Stimulated activated memory B cell treated with anti-CD40 and anti-IgM and Interleukin-4, amounts not matched to agents 10 μg/mL and 1 μg/mL and 100 μg/mL, for 72 hours (primary cell): ENCODE measurements around the gene KHK.

Experiments used
- ATAC-seq: fragments of 150-1000 bp; cut with Tn5 transposase; 2 replicates; pipeline ENCODE4 v1.10.0; 2021
- H3K27ac Mint-ChIP-seq: one replicate; pipeline ENCODE4 v1.8.0; 2022; ENCODE audit warnings: mild to moderate bottlenecking, mixed read lengths
- H3K27me3 Mint-ChIP-seq: one replicate; pipeline ENCODE4 v1.8.0; 2022; ENCODE audit warnings: mixed read lengths
- H3K36me3 Mint-ChIP-seq: one replicate; pipeline ENCODE4 v1.8.0; 2022; ENCODE audit warnings: mixed read lengths
- H3K4me1 Mint-ChIP-seq: one replicate; pipeline ENCODE4 v1.8.0; 2022; ENCODE audit warnings: mixed read lengths
- H3K4me3 Mint-ChIP-seq: one replicate; pipeline ENCODE4 v1.8.0; 2022; ENCODE audit warnings: mild to moderate bottlenecking, moderate library complexity, mixed read lengths
- H3K9me3 Mint-ChIP-seq: one replicate; pipeline ENCODE4 v1.8.0; 2022; ENCODE audit warnings: mixed read lengths

KHK gene

DNA sequence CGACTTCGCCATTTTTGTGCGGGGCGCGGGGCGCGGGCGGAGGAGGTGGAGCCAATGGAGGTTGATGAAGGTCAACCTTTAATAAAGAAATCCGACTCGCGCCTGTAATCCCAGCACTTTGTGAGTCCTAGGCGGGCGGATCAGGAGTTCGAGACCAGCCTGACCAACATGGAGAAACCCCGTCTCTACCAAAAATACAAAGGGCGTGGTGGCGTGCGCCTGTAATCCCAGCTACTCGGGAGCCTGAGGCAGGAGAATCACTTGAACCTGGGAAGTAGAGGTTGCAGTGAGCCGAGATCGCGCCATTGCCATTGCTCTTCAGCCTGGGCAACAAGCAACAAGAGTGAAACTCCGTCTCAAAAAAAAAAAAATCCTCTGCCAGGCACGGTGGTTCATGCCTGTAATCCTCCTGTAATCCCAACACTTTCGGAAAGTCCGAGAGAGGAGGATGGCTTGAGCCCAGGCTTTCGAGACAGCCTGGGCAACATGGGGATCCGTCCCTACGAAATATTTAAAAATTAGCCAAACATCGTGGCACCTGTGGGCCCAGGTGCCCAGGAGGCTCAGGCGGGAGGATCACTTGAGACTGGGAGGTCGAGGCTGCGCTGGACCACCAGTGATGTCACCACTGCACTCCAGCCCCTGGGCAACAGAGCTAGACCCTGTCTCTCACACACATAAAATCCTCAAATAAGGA is 48.4 kb downstream of the KHK start:
- peak overlapping the region; percentile 87 for H3K27ac Mint-ChIP-seq
- H3K4me1 Mint-ChIP-seq = peaks cover 13% of the 10 kb centered on the region
- H3K9me3 Mint-ChIP-seq = no peaks in the 10 kb centered on the region
- H3K4me3 Mint-ChIP-seq = peak overlapping the region; percentile 89
- no peaks in the 10 kb centered on the region for H3K27me3 Mint-ChIP-seq
- H3K36me3 Mint-ChIP-seq = peaks cover 31% of the 10 kb centered on the region
- no peak for ATAC-seq

GRCh38 chr2:27135478-27135955 is 48.9 kb downstream of the KHK start:
- peak overlapping the region; percentile 89 for H3K4me3 Mint-ChIP-seq
- H3K36me3 Mint-ChIP-seq = peaks cover 25% of the 10 kb centered on the region
- H3K27me3 Mint-ChIP-seq = no peaks in the 10 kb centered on the region
- H3K9me3 Mint-ChIP-seq = no peaks in the 10 kb centered on the region
- H3K4me1 Mint-ChIP-seq = peaks cover 13% of the 10 kb centered on the region
- ATAC-seq = no peak
- peak overlapping the region; percentile 87 for H3K27ac Mint-ChIP-seq

GRCh38 chr2:27136751-27137150 is 50.2 kb downstream of the KHK start:
- Mint-ChIP-seq H3K27me3 (no peaks in the 10 kb centered on the region), H3K4me3 (no peak overlapping the region), H3K27ac (no peak overlapping the region), H3K36me3 (peaks cover 13% of the 10 kb centered on the region), H3K9me3 (no peaks in the 10 kb centered on the region), H3K4me1 (peaks cover 13% of the 10 kb centered on the region)
- ATAC-seq = no peak

DNA sequence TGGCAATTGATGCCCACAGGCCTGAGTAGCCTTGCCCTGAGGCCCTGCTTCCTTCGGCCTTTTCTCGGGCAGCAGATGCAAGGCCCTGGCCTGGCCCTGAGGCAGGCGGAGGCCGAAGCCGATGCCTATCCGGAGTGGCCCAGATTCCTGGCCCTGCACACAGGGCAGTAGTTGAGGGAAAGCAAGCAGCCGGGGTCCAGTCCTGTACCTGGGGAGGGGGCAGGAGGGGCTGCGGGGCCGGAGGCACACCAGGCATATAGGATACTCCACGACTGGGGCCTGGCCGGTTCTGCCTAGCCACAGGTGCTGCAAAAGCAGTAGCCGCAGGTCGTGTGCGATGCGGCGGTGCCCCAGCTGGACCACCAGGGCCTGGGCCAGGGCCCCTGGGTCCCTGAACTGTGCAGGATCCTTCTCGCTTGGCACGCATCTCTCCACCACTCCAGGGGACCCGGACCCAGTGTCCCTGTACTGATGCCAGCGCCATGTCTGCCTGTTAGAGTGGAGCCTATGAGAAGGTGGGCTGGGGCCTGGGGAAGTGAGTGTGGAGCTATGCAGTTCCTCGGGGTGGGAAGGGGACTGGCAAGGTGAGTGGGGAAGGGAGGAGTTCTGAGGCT is 50.9 kb downstream of the KHK start:
- H3K4me1 Mint-ChIP-seq = peaks cover 13% of the 10 kb centered on the region
- peaks cover 10% of the 10 kb centered on the region for H3K36me3 Mint-ChIP-seq
- ATAC-seq = no peak
- H3K4me3 Mint-ChIP-seq = no peak overlapping the region
- no peak overlapping the region for H3K27ac Mint-ChIP-seq
- no peaks in the 10 kb centered on the region for H3K9me3 Mint-ChIP-seq
- no peaks in the 10 kb centered on the region for H3K27me3 Mint-ChIP-seq

DNA sequence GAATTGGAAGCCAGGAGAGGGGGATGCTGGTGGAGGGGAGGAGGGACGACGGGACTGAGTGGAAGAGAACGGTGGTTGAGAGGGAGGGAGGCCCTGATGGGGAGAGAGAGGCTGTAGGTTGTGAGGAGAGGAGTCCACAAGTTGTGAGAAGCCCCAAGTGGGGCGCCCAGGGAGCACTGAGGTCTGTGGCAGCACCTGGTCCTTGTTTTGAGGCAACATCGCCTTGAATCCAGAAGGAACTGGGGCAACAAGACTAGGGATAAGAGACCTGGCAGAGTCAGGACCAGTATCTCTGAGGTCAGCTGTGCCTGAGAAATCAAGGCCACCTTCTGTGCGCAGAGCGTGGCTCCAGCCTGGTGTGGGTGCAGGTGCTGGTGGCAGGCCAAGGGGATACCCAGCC is 51.5 kb downstream of the KHK start:
- H3K36me3 Mint-ChIP-seq = peaks cover 3% of the 10 kb centered on the region
- peaks cover 7% of the 10 kb centered on the region for H3K4me1 Mint-ChIP-seq
- peaks cover 2% of the 10 kb centered on the region for H3K9me3 Mint-ChIP-seq
- H3K27ac Mint-ChIP-seq = no peak overlapping the region
- no peak overlapping the region for H3K4me3 Mint-ChIP-seq
- H3K27me3 Mint-ChIP-seq = peaks cover 5% of the 10 kb centered on the region
- ATAC-seq = no peak

DNA sequence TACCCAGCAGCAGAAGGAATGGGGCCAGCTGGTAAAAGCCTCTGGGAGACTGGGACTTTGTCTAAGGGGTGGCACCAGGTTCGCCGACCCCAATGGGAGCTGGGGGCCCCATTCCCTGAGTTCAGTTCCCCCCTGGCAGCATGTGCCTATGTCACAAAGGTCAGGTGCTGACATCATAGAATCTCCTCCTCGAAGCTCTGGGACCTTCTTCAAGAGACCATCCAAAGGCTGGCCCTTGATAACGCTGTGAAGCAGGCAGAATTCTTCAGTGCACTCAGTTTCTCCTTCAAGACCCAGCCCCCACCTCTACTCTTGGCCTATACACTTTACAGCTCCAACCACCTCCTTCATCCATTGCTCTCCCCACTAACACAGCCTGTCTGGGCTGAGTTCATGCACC is 52.7 kb downstream of the KHK start, which contains the start of gene PRR30:
PRR30 (minus strand) TSS at position 101 of the 400 bp plus-strand sequence. CDS start 1,081 bp downstream, outside the sequence.
- Mint-ChIP-seq H3K27me3 (peaks cover 16% of the 10 kb centered on the region), H3K36me3 (no peaks in the 10 kb centered on the region), H3K9me3 (peaks cover 3% of the 10 kb centered on the region), H3K4me3 (no peak within 1 kb of the TSS), H3K27ac (no peak within 1 kb of the TSS), H3K4me1 (no peaks in the 10 kb centered on the region)
- no peak for ATAC-seq

DNA sequence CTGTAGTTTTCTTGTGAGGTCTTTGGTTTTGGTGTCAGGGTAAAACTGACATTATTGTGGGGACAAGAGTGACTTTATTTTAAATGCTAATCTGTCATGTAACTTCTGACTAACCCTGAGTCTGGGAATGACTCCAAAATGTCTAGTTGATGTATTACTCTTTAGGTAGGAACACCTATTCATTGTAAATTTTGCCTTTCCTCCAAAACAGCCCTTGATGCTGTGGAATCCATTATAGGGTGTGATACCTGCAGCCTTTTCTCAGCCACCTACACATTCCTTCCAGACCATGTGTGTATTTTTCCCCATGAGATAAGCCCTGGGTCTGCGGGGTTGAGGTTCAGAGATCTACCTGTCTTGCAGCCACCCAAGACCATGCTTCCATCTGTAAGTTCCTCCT is 56.7 kb downstream of the KHK start:
- Mint-ChIP-seq H3K9me3 (peaks cover 3% of the 10 kb centered on the region), H3K4me3 (no peak overlapping the region), H3K27me3 (peaks cover 48% of the 10 kb centered on the region), H3K4me1 (no peaks in the 10 kb centered on the region), H3K27ac (no peak overlapping the region), H3K36me3 (no peaks in the 10 kb centered on the region)
- no peak for ATAC-seq

DNA sequence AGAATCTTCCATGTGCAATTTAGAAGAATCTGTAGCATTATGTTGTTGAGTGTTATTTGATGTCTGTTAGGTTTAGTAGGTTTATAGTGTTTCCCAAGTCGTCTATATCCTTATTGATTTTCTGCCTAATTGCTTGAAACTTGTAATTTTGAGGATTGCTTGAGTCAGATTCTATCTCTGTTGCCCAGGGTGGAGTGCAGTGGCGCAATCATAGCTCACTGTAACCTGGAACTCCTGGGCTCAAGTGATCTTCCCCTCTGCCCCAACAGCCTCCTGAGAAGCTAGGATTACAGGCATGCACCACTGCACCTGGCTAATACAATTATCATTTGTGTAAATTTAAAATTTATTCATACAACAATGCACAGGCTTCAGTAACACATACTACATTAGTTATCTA is 59.1 kb downstream of the KHK start:
- peaks cover 60% of the 10 kb centered on the region for H3K27me3 Mint-ChIP-seq
- no peaks in the 10 kb centered on the region for H3K4me1 Mint-ChIP-seq
- no peak for ATAC-seq
- H3K36me3 Mint-ChIP-seq = no peaks in the 10 kb centered on the region
- H3K27ac Mint-ChIP-seq = no peak overlapping the region
- H3K4me3 Mint-ChIP-seq = no peak overlapping the region
- peaks cover 3% of the 10 kb centered on the region for H3K9me3 Mint-ChIP-seq

DNA sequence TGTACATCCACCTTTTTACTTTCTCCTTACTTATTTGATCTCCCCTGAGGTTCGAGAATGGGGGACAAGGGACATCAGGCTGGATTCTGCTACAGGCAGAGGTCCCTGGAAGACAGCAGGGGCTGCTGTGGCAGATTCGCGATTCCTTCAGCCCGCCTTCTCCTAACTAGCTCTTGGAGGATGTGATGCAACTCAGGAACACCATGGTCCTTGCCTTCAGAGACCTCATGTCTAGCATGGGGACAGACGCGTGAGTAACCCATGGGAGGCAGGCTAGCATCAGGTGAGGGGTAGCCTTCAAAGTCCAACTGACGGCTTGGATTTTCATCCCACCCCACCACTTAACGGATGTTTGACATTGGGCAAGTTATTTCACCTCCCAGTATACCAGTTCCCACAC is 61.4 kb downstream of the KHK start:
- H3K4me1 Mint-ChIP-seq = no peaks in the 10 kb centered on the region
- peaks cover 57% of the 10 kb centered on the region for H3K27me3 Mint-ChIP-seq
- no peak for ATAC-seq
- H3K27ac Mint-ChIP-seq = no peak overlapping the region
- no peaks in the 10 kb centered on the region for H3K36me3 Mint-ChIP-seq
- H3K9me3 Mint-ChIP-seq = peaks cover 3% of the 10 kb centered on the region
- no peak overlapping the region for H3K4me3 Mint-ChIP-seq

DNA sequence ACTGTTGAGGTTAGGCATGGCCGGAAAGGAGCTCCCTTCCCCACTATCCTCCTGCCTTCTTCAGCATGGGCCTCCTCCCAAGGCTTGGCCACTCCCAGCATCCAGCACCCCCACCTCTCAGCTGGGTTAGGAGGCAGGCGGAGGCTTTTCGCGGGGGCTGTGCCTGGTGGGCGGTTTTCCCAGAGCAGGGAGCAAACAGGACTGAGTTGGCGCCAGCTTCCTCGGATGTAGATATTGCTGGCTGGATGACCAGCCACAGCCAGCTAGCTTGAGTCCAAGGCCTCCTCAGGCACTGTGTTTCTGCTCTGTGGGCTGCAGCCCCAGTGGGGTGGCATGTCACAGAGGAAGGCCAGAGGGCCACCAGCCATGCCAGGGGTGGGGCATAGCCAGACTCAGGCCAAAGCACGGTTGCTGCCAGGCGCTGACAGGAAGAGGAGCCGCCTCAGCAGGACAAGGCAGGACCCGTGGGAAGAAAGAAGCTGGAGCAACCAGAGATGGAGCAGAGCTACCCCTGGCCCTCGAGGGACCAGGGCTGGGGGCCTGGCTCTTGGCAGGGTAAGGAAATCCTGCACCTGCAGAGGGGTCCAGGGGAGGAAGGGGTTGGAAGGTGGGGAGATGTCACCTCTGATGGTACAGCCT is 62.3 kb downstream of the KHK start, which contains the start of gene TCF23:
TCF23 (plus strand) TSS at position 204 of the 639 bp plus-strand sequence; CDS start at position 334, 130 bp downstream.
- Mint-ChIP-seq H3K27me3 (peaks cover 58% of the 10 kb centered on the region), H3K4me3 (no peak within 1 kb of the TSS), H3K4me1 (peaks cover 6% of the 10 kb centered on the region), H3K27ac (no peak within 1 kb of the TSS), H3K36me3 (no peaks in the 10 kb centered on the region), H3K9me3 (no peaks in the 10 kb centered on the region)
- no peak for ATAC-seq

DNA sequence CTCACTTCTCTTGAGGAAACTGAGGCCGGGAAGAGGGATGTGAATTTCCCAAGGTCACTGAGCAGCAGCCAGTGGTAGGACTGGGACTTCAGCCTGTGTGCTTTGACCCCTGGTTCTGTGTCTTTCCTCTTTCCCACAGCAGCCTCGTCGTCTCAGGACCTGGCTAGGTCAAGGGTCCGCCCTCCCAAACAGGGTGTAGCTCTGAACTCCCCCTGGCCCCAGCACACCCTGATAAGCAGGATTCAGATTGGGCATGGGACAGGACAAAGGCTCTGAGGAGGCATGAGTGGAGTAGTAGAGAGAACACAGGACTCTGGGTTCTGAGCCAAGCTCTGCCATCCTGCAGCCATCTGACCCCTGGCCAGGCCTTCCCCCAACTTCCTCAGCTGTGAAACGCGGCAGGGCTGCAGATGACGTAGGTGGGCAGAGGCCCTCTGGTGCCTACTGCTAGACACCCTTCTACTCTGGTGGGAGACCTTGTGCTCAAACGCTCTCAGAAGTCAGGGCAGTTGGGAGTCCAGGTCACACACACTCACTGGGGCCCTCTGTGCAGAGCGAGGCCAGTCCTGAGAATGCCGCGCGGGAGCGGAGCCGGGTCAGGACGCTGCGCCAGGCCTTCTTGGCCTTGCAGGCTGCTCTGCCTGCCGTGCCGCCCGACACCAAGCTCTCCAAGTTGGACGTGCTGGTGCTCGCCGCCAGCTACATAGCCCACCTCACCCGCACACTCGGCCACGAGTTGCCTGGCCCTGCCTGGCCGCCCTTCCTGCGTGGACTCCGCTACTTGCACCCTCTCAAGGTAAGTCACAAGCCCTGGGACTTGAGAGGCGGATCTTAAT is 63.2 kb downstream of the KHK start:
- Mint-ChIP-seq H3K4me3 (no peak overlapping the region), H3K27me3 (peaks cover 58% of the 10 kb centered on the region), H3K36me3 (no peaks in the 10 kb centered on the region), H3K4me1 (peaks cover 6% of the 10 kb centered on the region), H3K27ac (no peak overlapping the region), H3K9me3 (no peaks in the 10 kb centered on the region)
- ATAC-seq = no peak
